GM19395 (cell line): ENCODE results near the gene ATE1.
"Not testable (repeated sequence)": the region's sequence is repeated elsewhere in the genome, so short reads cannot be mapped to it uniquely, and the experiment has no call there.

ENCODE experiments used
- ATAC-seq: cut with Tn5 transposase; IDR thresholded peaks from one replicate; pipeline ENCODE4 v1.9.1; 2021; ENCODE audit warnings: mild to moderate bottlenecking, moderate library complexity; ENCODE audit not compliant: unreplicated experiment

ATE1 gene

DNA sequence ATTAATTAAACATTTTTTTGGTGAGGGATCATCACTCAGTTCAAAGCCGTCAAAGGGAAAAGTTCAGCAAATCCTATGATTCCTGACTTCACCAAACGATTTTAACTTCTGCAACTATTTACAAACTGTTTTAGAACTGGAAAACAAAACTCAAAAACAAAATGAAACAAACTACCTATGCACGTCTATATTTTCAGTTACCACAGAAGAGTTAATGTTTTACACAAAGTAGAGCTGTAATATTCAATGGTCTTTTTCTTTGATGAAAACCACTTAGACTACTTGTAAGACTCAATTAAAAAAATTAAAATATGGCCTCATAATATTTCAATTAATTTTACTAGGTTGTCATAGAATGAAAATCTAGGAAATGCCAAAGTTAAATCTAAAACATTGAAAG, 131.5 kb downstream of the ATE1 start:
- ATAC-seq: peak; percentile 83

DNA sequence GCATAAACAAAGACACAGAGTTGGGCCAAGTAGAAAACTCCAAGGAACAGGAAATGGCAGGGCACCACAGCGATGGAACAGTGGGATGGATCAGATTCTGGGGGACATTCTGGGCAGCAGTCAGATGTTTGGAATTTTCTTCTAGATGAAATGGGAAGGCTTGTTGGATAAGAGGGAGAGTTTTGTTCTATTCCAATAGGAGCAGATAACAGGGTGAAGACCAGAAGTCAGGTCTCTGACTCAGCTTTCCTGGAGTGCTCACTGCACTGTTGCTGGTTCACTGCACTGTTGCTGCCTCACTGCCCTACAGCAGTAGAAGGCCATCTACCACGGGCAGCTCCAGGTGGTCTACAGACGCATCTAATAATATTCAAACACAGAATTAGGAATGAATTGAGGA, 135.6 kb downstream of the ATE1 start:
- no peak for ATAC-seq

GRCh38 chr10:121791761-121792160, 136.1 kb downstream of the ATE1 start:
- ATAC-seq: no peak

GRCh38 chr10:121788717-121789116, 139.1 kb downstream of the ATE1 start:
- no peak for ATAC-seq

GRCh38 chr10:121788115-121788514, 139.7 kb downstream of the ATE1 start:
- no peak for ATAC-seq

DNA sequence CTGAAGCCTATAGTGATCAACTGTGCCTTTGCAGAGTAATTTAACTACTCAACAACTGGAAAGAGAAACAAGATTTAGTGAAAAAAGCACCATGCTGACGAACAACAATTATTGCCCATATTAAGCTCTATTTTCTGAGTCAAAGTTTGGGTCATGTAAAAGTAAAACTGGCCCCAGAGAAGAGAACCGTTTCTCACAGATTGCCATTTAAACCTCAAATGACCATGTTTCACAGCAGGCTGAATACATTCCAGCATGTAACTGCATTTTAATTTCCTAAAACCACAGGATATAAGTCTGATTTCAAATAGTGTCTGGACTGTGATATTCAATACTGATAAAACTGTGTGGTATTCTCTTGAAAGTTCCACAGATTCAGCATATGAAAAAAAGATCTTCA, 140.7 kb downstream of the ATE1 start:
- ATAC-seq: no peak

GRCh38 chr10:121783782-121784372, 144.0 kb downstream of the ATE1 start:
- no peak for ATAC-seq

DNA sequence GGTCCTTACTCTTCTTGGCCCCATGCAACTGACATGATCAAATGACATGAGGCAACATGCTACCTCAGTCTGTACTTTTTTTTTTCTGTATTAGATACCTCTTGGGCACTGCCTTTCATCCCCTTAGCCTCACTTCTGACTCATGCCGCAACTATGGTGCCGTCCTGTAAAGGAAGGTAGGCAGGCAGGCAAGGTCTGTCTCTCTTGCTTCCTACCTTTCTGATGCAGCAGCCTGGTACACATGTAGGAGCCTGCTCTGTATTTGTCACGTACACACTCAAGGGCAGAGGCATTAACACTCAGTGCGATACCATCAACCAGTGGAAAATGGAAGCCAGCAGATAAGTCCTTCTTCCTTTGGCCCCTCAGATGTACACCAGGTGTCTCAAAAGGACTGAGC, 146.7 kb downstream of the ATE1 start:
- no peak for ATAC-seq

DNA sequence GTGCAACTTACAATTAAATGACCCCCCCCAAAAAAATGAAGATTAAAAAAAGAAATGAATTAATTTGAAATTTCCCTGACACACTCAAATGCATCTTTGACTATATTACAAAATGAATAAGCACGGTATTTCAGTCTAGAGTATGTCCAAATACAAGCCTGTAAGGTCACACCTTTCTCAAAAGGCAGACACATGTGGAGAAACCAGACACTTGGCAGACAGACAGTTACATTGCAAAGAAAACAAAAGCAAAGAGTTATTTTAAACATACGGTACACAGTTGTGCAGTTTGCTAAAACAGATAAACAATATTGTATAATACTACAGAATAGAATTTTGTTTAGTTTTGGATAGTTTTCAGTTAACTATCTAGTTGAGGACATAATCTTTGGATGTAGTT, 153.0 kb downstream of the ATE1 start:
- no peak for ATAC-seq

DNA sequence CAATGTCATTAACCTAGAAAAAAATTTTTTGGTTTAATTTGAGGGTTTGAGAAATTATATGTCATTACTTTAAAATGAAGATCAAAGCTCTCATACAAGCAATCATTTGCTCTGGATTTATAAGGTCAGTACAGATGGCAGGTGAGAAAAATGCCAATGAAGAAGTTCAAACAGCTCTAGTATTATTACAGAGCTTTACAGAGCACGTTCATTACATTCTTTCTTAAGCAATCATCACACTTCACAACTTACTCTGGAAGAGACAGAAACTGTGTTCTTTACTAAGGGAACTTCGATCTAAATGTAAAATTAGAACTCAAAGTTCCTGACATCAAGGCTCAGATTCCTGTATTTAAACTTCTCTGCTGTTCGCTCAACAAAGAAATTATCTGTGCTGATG, 153.4 kb downstream of the ATE1 start:
- no peak for ATAC-seq

DNA sequence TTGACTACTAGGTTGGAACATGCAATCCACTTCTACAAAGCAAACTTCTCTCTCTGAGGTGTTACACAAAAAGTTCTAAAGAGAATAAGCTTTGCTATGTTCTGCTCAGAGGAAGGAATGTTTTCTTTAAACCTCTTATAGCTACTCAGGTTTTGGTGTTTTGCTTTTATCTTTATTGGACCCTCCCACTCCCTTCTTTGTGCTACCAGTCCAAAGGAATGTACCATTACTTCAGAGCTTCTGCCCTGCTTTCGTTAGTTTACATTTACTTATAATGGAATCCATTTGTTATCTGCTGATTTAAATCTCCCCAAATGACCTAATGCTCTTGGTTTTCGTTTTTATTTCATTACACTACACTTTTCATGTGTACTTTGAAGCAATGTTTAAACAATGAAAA, 154.9 kb downstream of the ATE1 start:
- ATAC-seq: no peak

GRCh38 chr10:121772406-121772805, 155.4 kb downstream of the ATE1 start:
- no peak for ATAC-seq

DNA sequence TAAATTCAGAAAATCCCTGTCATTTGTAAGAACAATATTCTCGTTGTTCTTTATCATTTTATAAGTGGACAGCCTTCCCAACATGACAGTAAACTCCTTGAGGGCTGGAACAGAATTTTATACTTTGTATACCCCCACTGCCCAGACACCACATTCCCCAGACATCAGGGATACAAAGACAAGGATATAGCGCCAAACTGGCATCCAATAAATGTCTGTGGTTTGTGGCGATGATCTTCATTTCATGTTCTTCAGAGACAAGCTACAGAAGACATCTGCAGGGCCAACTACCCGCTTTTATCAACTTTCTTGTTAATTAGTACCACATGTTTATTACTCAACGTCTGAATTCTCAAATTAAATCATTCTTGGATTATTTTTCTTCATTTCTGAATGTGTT, 155.9 kb downstream of the ATE1 start:
- no peak for ATAC-seq

GRCh38 chr10:121766426-121766825, 161.4 kb downstream of the ATE1 start:
- ATAC-seq: no peak

DNA sequence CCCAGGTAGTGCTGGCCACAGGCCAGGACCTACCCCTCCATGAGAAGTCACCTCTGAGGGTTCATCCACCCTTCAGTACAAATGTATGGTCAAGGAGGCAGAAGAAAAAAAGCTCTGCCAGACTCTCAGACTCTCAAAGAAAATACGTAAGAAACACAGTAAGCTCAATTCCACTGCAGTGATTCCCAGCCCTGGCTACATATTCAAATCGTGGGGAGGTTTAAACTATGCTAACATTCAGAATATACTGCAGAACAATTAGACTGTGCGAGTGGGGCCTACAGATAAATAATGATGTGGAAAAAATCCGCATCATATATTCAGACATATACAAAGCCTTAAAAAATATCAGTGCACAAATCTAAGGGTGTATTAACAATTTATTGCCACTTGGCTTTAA, 162.6 kb downstream of the ATE1 start:
- ATAC-seq: no peak

DNA sequence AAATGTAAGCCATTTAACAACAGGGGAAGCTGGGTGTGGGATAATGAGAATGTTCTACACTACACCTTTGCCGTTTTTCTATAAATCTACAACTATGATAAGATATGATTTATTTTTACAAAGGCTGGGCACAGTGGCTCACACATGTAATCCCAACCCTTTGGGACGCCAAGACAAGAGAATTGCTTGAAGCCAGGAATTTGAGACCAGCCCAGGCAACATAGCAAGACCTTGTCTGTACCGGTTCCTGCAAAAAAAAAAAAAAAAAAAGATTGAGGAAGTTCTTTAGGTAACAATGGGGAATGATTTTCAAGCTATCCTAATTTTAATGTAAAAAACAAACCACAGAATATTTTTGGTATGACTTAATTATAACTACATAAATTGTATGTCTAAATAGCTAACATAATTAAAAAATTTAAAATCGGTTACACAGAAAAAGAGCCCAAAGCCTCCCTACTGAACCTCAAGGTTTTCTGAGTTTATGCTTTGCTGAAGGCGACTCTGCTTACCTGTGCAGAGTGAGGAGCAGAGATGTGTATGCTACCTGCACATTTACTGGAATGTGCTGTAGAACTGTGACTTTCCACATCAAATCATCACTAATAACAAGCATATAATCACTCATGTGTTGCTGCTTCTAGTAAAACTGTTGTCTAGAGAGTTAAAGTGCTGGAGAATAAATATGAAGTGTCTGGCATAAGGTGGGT, 163.4 kb downstream of the ATE1 start:
- ATAC-seq: no peak

GRCh38 chr10:121757241-121757640, 170.6 kb downstream of the ATE1 start:
- ATAC-seq: not testable (repeated sequence)

DNA sequence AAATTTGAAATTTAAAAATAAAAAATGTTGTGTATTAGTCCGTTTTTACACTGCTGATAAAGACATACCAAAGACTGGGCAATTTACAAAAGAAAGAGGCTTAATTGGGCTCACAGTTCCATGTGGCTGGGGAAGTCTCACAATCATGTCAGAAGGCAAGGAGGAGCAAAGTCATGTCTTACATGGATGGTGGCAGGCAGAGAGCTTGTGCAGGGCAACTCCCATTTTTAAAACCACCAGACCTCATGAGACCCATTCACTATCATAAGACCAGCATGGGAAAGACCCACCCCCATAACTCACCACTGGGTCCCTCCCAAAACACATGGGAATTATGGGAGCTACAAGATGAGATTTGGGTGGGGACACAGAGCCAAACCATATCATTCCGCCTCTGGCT, 172.3 kb downstream of the ATE1 start:
- not testable (repeated sequence) for ATAC-seq

DNA sequence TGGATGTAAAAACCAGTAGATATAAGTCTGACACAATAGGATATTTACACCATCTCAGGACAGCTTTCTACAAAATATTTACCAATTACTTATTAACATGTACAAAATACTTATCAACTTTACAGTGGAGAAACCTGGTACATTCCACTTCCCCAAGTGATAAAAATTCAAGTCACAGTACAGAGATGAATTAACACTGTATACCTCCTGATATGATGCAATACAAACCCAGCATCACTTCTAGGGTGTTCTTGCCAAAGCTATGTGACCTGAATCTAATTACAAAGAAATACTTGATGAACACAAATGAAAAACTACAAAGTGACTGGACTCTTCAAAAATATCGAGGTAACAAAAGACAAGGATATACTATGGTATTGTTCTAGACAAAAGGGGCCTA, 173.2 kb downstream of the ATE1 start:
- ATAC-seq: peak; percentile 30

DNA sequence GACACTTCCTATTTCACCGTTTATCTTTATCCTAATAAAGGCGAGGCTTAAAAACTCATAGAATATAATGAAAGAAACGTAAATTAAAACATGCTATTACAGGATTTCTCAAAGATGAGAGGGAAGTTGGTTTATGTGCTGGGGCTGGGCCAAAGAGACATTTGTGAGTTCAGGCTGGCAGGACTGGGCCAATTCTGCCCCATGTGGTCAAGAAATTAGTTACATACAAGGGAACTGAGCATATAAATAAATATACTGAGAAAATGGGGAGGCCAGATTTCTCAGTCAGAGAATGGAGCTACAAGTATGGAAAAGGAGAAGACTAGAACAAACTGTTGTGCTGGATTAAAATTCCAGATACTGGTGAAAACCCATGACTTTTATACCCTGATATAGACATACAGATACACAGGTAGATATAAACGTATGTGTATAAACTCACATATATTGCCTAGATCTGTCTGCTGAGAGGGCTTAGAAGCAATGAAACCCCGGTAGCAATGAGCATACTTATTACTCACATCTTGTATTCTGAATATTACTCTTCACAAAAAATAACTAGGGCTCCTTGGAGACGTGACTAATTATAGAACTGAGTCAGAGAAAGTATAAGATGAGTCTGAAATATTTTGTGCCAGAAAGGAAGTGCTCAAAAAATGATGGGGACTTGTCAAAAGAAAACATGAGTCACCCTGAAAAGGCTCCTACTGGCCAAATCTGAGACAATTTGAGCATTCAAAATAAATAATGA, 173.9 kb downstream of the ATE1 start:
- peak; percentile 90 for ATAC-seq

DNA sequence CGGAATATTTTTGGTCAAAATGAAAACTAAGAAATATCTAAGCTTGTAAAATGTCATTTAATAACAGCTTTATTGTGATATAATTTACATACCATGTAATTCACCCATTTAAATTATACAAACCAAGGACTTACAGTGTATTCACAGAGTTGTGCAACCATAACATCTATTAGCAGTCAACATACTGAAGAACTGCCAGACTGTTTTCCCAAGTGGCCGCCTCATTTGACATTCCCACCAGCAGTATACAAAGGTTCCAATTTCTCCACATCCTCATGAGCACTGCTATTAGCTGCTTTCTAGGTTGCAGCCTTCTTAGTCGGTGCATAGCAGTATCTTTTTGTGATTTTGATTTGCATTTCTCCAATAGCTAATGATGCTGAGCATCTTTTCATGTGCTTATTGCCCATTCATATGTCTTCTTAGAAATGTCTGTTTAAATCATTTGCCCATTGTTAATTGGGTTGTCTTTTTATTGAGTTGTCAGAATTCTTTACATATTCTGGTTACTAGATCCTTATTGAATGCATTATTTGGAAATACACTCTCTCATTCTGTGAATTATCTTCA, 176.6 kb downstream of the ATE1 start:
- ATAC-seq: no peak
